ENCODE measurements around the gene EOLA2. TPM values are rescaled to one million over a fixed set of nuclear protein-coding genes. Genes with fewer than 3 reads are reported as not detected.
"Not testable (repeated sequence)": the region's sequence is repeated elsewhere in the genome, so short reads cannot be mapped to it uniquely, and the experiment has no call there.

Gene EOLA2
- total and polyA plus RNA-seq, 2 experiments from 2014 or later, result 24.7 to 36.4 TPM

- Histone ChIP-seq H3K27ac (no peak overlapping the region), H3K4me1 (ENCODE audit: low read depth) (no peaks in the 10 kb centered on the region), H3K36me3 (no peaks in the 10 kb centered on the region), H3K9me3 (ENCODE audit: low read depth) (no peaks in the 10 kb centered on the region), H3K4me3 (no peak overlapping the region), H3K27me3 (no peaks in the 10 kb centered on the region)
- DNase-seq (ENCODE audit: low read depth in 1 of 2, low spot score in 1 of 2), result no peak
- TF ChIP-seq CTCF (IDR thresholded peaks at IDR 0.05; ENCODE audit: low read depth, low read length), result no peak
These were observed 9.7 kb upstream of the EOLA2 start for GRCh38 chrX:149948016-149948415.

DNA sequence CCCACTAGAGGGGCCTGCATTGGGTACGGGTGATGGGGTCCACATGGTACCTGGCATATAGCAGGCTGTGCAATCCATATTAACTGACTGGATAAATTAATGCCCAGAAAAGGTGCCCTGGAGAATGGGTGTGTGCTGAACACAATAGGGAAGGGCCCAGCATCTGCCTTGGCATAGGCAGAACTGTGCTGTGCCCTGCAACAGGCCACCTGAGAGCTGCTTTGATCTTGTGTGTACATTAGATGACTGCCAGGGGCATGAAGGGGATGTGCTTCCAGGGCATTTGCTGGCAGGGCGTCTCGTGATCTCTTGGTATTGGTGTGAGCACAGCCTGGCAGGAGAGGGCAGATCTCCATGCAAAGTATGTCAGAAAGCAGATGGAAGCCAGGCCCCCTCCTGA, 8.6 kb upstream of the EOLA2 start:
- not testable (repeated sequence) for DNase-seq (ENCODE audit: low read depth in 1 of 2, low spot score in 1 of 2); H3K27me3 ChIP-seq; H3K27ac ChIP-seq; H3K36me3 ChIP-seq; H3K9me3 ChIP-seq (ENCODE audit: low read depth); H3K4me3 ChIP-seq; H3K4me1 ChIP-seq (ENCODE audit: low read depth)

DNA sequence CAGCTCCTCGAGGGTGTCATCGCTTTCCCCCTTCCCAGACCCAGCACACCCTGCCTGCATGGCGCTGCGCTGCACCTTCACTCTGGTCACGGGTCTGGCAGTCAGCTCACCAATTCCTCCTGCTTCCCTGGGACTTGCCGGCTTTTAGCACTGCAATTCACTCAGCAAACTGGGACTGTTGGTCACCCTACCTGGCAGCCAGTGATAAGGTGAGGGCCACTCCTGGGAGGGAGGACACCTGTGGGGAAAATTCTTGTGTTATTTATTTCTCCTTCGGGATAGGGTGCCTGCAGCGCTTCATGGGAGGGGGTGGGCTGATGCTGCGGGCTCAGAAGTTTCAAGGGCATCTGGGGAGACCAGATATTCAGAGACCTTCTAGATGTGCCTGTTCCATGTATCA, 7.5 kb upstream of the EOLA2 start:
- H3K4me3 ChIP-seq; H3K36me3 ChIP-seq; H3K27ac ChIP-seq; H3K4me1 ChIP-seq (ENCODE audit: low read depth); DNase-seq (ENCODE audit: low read depth in 1 of 2, low spot score in 1 of 2); H3K27me3 ChIP-seq; H3K9me3 ChIP-seq (ENCODE audit: low read depth): not testable (repeated sequence)

- not testable (repeated sequence) for DNase-seq (ENCODE audit: low read depth in 1 of 2, low spot score in 1 of 2); H3K9me3 ChIP-seq (ENCODE audit: low read depth); H3K4me1 ChIP-seq (ENCODE audit: low read depth); H3K4me3 ChIP-seq; H3K36me3 ChIP-seq; H3K27me3 ChIP-seq; H3K27ac ChIP-seq
These were observed 6.9 kb upstream of the EOLA2 start for GRCh38 chrX:149945087-149945670.

- not testable (repeated sequence) for H3K4me3 ChIP-seq
These were observed 2.4 kb upstream of the EOLA2 start for GRCh38 chrX:149940674-149941024.

GRCh38 chrX:149939905-149940673, 1.8 kb upstream of the EOLA2 start:
- H3K4me3 ChIP-seq, result peak overlapping the region; percentile 62
- no peaks in the 10 kb centered on the region for H3K9me3 ChIP-seq (ENCODE audit: low read depth)
- peak overlapping the region; percentile 97 for H3K27ac ChIP-seq
- peak; percentile 92 to 99 for DNase-seq (ENCODE audit: low read depth in 1 of 2, low spot score in 1 of 2)
- no peaks in the 10 kb centered on the region for H3K36me3 ChIP-seq
- no peak for TF ChIP-seq CTCF (IDR thresholded peaks at IDR 0.05; ENCODE audit: low read depth, low read length)
- H3K4me1 ChIP-seq (ENCODE audit: low read depth), result no peaks in the 10 kb centered on the region
- no peaks in the 10 kb centered on the region for H3K27me3 ChIP-seq

More at GRCh38 chrX:149940674-149941024, 2.4 kb upstream of the EOLA2 start:
- H3K4me1 ChIP-seq (ENCODE audit: low read depth); H3K27ac ChIP-seq; H3K9me3 ChIP-seq (ENCODE audit: low read depth); H3K36me3 ChIP-seq; DNase-seq (ENCODE audit: low read depth in 1 of 2, low spot score in 1 of 2); H3K27me3 ChIP-seq: not testable (repeated sequence)
- TF ChIP-seq CTCF (IDR thresholded peaks at IDR 0.05; ENCODE audit: low read depth, low read length), result peak; percentile 45

- Histone ChIP-seq H3K4me1 (ENCODE audit: low read depth) (no peaks in the 10 kb centered on the region), H3K4me3 (peak overlapping the region; percentile 62), H3K36me3 (no peaks in the 10 kb centered on the region), H3K9me3 (ENCODE audit: low read depth) (no peaks in the 10 kb centered on the region), H3K27me3 (no peaks in the 10 kb centered on the region), H3K27ac (peak overlapping the region; percentile 97)
- DNase-seq (ENCODE audit: low read depth in 1 of 2, low spot score in 1 of 2), result no peak
- no peak for TF ChIP-seq CTCF (IDR thresholded peaks at IDR 0.05; ENCODE audit: low read depth, low read length)
These were observed 1.3 kb upstream of the EOLA2 start for GRCh38 chrX:149939655-149939904.

Data from cardiac muscle cell (in vitro differentiated cells and primary cell).